NCI-H1105 treated with DMSO at 0.1 percent for 48 hours (cell line): ENCODE data around the gene HDAC11.
A peak's percentile ranks its signal among the peaks of the same experiment; 100 is the strongest.
"Not testable (repeated sequence)": the region's sequence is repeated elsewhere in the genome, so short reads cannot be mapped to it uniquely, and the experiment has no call there.

Experiments
- DNase-seq: peaks from one replicate; lab custom pipeline; 2025; lab: John Stamatoyannopoulos, UW

HDAC11 gene

GRCh38 chr3:13493867-13494441 is 13.8 kb downstream of the HDAC11 start:
- no peak for DNase-seq

- no peak for DNase-seq
These were observed 14.6 kb downstream of the HDAC11 start for GRCh38 chr3:13494463-13495350.

GRCh38 chr3:13495351-13495813 is 15.3 kb downstream of the HDAC11 start:
- DNase-seq: no peak

- peak; percentile 51 for DNase-seq
These were observed 16.0 kb downstream of the HDAC11 start for GRCh38 chr3:13495921-13496723.

GRCh38 chr3:13496879-13497278 is 16.8 kb downstream of the HDAC11 start:
- DNase-seq: no peak

GRCh38 chr3:13497386-13497785 is 17.3 kb downstream of the HDAC11 start:
- DNase-seq: no peak

- DNase-seq: no peak
These were observed 18.4 kb downstream of the HDAC11 start for GRCh38 chr3:13498354-13499060.

- not testable (repeated sequence) for DNase-seq
These were observed 19.1 kb downstream of the HDAC11 start for GRCh38 chr3:13499246-13499645.

- no peak for DNase-seq
These were observed 20.2 kb downstream of the HDAC11 start for GRCh38 chr3:13500133-13500885.

- DNase-seq: no peak
These were observed 20.9 kb downstream of the HDAC11 start for GRCh38 chr3:13501056-13501455.

- no peak for DNase-seq
These were observed 21.4 kb downstream of the HDAC11 start for GRCh38 chr3:13501521-13501920.

GRCh38 chr3:13501958-13502790 is 22.1 kb downstream of the HDAC11 start:
- DNase-seq: no peak

- no peak for DNase-seq
These were observed 22.6 kb downstream of the HDAC11 start for GRCh38 chr3:13502791-13503060.

- no peak for DNase-seq
These were observed 24.2 kb downstream of the HDAC11 start for GRCh38 chr3:13504161-13504831.

- DNase-seq: no peak
These were observed 25.3 kb downstream of the HDAC11 start for GRCh38 chr3:13505147-13506130.

- DNase-seq: no peak
These were observed 26.1 kb downstream of the HDAC11 start for GRCh38 chr3:13506239-13506638.

- no peak for DNase-seq
These were observed 26.6 kb downstream of the HDAC11 start for GRCh38 chr3:13506680-13507079.

- no peak for DNase-seq
These were observed 27.1 kb downstream of the HDAC11 start for GRCh38 chr3:13507247-13507569.
